ENCODE data around the gene AMIGO1.

DNA sequence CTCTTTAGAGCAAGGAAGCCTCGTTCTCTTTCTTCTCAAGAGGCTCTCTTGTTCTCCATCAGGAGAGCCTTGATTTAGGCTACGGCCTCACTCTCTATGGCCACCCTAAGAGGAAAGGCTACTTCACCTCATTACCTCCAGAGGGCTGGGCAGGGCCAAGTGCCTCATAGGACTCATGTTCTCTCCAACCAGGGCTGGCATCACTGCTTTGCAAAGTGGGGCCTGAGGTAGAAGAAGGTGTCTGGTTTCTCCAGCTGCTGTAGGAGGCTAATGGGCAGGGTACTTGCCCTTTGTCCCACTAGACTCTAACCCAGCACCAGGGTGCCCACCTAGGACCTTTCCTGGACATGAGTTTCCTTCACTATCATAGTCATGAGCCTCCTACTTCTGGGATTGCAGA is 27.9 kb downstream of the AMIGO1 start:
- TF ChIP-seq, protein P1, sequence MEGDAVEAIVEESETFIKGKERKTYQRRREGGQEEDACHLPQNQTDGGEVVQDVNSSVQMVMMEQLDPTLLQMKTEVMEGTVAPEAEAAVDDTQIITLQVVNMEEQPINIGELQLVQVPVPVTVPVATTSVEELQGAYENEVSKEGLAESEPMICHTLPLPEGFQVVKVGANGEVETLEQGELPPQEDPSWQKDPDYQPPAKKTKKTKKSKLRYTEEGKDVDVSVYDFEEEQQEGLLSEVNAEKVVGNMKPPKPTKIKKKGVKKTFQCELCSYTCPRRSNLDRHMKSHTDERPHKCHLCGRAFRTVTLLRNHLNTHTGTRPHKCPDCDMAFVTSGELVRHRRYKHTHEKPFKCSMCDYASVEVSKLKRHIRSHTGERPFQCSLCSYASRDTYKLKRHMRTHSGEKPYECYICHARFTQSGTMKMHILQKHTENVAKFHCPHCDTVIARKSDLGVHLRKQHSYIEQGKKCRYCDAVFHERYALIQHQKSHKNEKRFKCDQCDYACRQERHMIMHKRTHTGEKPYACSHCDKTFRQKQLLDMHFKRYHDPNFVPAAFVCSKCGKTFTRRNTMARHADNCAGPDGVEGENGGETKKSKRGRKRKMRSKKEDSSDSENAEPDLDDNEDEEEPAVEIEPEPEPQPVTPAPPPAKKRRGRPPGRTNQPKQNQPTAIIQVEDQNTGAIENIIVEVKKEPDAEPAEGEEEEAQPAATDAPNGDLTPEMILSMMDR (IDR thresholded peaks at IDR 0.05; ENCODE audit: insufficient read depth, low read length): no peak
- no peak for TF ChIP-seq GABPA (IDR thresholded peaks at IDR 0.05; ENCODE audit: low read depth)
- TF ChIP-seq POLR2AphosphoS5 (IDR thresholded peaks at IDR 0.05; ENCODE audit: low read depth): no peak
- no peak for TF ChIP-seq SPI1 (IDR thresholded peaks at IDR 0.05; ENCODE audit: borderline replicate concordance, low read depth)
- TF ChIP-seq, protein P2, sequence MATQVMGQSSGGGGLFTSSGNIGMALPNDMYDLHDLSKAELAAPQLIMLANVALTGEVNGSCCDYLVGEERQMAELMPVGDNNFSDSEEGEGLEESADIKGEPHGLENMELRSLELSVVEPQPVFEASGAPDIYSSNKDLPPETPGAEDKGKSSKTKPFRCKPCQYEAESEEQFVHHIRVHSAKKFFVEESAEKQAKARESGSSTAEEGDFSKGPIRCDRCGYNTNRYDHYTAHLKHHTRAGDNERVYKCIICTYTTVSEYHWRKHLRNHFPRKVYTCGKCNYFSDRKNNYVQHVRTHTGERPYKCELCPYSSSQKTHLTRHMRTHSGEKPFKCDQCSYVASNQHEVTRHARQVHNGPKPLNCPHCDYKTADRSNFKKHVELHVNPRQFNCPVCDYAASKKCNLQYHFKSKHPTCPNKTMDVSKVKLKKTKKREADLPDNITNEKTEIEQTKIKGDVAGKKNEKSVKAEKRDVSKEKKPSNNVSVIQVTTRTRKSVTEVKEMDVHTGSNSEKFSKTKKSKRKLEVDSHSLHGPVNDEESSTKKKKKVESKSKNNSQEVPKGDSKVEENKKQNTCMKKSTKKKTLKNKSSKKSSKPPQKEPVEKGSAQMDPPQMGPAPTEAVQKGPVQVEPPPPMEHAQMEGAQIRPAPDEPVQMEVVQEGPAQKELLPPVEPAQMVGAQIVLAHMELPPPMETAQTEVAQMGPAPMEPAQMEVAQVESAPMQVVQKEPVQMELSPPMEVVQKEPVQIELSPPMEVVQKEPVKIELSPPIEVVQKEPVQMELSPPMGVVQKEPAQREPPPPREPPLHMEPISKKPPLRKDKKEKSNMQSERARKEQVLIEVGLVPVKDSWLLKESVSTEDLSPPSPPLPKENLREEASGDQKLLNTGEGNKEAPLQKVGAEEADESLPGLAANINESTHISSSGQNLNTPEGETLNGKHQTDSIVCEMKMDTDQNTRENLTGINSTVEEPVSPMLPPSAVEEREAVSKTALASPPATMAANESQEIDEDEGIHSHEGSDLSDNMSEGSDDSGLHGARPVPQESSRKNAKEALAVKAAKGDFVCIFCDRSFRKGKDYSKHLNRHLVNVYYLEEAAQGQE (IDR thresholded peaks at IDR 0.05; ENCODE audit: insufficient replicate concordance, low read depth): no peak

Measured in HL-60 (cell line).